Activated CD8-positive, alpha-beta memory T cell treated with anti-CD3 and anti-CD28 coated beads, Interleukin-2, amount 50 U/mL, for 24 hours (primary cell): ENCODE measurements around the gene MTOR.
"Not testable (repeated sequence)": the region's sequence is repeated elsewhere in the genome, so short reads cannot be mapped to it uniquely, and the experiment has no call there.

Source experiments
- DNase-seq: peaks from one replicate; pipeline ENCODE4 v3.0.0-alpha.2; 2020; ENCODE audit errors: extremely low read depth

Gene MTOR

DNA sequence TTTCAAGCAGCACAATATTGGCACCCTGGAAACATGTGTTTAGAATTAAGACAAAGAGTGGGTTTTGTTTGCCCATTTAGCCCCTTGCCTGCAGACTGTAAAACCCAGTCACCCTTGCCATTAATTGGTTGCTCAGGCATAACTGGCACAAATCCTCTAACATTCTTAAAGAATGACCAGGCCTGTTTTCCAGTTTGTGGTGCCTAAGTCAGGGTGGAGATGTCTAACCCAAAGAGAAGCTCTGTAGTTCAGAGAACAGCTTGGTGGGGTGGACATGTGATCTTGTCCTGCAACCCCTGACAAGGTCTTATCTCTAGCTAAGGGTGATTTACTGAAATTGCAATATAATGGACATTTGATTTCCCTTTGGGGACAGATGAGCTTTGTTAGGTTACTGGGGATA, 82.0 kb downstream of the MTOR start:
- no peak for DNase-seq

DNA sequence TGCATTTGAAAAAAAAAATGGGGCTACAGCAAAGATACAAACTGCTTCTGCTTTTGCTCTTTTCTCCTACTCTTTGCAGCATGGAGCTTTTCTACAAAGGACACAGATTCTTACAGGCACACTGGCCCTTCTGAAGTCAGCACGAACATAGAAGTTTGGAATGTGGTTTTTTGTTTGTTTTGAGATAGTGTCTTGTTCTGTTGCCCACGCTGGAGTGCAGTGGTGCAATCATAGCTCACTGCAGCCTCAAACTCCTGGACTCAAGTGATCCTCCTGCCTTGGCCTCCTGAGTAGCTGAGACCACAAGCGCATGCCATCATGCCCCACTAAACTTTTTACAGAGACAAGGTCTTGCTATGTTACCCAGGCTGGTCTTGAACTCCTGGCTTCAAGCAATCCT, 82.6 kb downstream of the MTOR start:
- DNase-seq, result not testable (repeated sequence)

GRCh38 chr1:11179125-11179524, 83.2 kb downstream of the MTOR start:
- DNase-seq, result no peak

DNA sequence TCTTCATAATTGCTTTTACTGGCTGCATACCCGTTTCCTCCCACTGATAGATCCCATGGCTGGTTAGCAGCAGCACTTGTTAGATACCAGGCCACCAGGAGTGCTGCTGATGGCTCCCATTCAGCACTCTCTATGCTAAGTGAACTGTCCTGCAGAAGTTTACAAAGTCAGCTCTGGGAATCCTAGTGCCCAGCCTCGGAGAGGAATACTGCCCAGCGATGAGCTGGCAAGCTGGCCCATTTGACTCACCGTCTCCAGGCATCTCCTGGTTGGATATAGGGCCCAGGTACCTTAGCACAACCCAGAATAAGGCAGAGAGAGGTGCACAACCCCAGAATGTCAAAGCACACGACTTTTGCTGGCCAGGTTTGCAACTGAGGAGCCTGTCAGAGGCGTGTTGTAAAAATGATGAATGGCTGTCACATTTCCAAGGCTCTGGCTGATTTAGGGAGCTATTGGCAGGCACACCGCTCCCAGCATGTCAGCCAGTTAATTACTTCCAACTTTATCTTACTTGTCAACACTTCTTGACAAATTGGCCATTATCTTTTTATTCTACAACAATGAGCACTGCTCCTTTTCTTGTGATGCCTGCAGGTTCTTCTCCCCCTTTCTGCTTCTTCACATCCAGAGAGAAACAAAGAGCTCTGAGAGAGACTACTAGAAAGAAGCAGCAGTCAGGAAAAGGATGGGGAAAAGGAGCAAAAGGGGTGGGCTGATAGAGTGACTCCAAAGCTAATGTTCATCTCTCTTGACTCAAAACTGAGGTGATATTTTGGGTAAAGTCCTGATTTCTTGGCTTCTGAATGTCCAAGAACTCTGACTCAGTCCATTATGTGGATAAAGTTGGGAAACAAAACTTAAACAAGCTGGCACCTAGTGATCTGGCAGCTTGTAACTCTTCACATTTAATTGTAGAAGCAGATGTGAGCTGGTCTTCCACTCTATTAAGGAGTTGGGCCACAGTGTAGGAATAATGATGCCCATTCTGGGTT, 84.0 kb downstream of the MTOR start:
- no peak for DNase-seq

DNA sequence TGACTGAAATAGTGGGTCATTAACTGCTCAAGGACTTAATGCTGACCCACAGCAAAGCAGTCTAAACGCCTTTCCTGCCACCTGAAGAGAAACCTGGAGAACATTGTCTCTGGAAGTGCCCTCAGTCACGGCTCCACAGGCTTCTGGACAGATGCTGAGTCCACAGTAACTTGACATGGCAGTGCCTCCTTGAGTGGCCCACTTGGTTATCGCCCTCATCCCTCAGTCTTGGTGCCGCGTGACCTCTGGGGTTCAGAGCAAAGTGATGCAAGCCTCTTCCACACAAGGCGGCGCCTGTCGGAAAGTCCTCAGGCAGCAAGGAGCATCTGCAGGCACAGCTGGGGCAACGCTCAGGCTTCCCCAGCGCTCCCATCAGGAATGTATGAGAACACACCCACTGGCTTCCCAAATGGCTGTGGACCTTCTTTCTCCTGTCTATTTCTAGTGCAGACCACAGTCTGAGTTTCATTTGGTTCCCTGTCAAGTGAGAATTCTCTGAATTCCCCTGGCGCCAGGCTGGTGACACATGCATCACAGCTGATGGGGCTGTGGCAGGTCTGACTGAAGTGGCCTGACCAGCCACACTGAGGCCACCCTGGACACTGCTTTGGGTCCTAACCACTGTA, 86.2 kb downstream of the MTOR start:
- DNase-seq, result no peak

DNA sequence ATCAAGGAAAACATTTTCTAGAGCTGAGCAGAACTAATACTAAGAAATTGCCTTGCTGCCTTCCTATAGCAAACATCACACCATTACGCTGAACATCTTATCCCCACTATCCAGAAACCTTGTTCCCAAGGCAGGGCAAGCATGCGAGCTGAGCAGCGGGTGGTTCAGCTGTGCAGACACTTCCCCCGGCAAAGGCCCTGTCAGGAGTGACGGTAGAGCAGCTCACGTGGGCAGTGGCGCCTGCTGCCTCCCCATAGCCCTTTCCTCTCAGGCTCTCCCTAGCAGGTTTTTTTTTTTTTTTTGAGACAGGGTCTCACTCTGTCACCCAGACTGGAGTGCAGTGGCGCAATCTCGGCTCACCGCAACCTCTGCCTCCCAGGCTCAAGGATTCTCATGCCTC, 86.9 kb downstream of the MTOR start:
- DNase-seq, result no peak

GRCh38 chr1:11174261-11174942, 87.9 kb downstream of the MTOR start:
- no peak for DNase-seq

GRCh38 chr1:11170102-11170501, 92.2 kb downstream of the MTOR start:
- no peak for DNase-seq

- DNase-seq, result no peak
Observed at GRCh38 chr1:11169202-11169601, 93.1 kb downstream of the MTOR start.

- DNase-seq, result no peak
Observed at GRCh38 chr1:11168731-11169130, 93.6 kb downstream of the MTOR start.

GRCh38 chr1:11166744-11167143, 95.6 kb downstream of the MTOR start:
- DNase-seq, result not testable (repeated sequence)

- DNase-seq, result not testable (repeated sequence)
Observed at GRCh38 chr1:11162752-11163151, 99.6 kb downstream of the MTOR start.

- no peak for DNase-seq
Observed at GRCh38 chr1:11158720-11159321, 103.5 kb downstream of the MTOR start.

DNA sequence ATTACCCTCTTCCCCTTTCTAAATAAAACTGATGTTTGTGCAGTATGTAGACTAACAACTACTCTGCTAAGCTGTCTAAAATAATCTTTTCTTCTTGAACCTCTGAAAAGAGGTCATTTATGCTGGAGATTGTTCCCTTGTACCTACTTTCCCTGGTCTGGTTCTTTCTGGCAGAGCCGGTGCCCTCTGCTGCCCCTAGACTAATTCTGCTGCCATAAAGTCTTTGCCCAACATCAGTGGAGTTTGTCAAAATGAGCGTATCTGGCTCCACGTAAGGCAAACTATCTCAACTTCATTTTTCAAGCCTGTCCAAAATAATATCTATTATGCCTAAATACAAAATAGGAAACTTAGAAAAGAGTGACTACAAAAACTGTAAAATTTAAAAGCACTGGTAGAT, 104.1 kb downstream of the MTOR start:
- DNase-seq, result no peak

DNA sequence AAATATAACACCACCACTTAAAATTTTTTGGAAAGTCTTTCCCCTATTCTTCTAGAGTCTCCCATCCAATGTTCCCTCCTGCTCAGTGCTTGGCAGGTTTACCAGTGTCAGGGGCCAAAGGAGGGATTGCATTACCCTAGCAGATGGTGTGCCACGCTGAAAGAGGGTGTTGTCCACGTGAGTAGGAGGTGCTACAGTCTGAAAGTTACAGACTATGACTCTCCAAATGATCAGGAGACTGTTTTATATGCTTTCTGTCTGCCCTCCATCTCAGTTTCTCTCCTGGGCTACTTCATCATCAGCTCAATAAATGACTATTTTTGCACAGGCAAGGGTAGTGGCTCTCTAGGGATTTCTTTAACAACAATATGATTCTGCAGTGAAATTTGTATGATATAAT, 104.5 kb downstream of the MTOR start:
- no peak for DNase-seq

DNA sequence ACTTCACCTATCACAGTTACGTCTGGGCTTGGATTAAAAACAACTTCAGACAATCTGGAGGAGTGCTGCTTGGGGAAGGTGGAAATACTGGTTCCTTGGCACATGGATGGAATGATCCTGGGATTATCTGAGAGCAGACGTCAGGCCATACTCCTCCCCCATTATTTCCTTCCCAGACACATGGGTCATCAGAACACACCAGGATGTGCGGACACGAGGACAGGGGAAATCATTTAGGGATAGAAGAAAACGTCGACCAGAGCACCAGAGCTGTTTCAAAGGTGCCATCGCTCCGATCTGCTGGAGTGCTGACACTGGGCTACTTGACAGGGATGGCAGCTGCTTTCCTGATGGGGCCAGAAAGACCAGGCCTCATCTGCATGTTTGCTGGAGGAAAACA, 105.0 kb downstream of the MTOR start:
- no peak for DNase-seq

- DNase-seq, result no peak
Observed at GRCh38 chr1:11156963-11157362, 105.4 kb downstream of the MTOR start.

GRCh38 chr1:11156441-11156840, 105.9 kb downstream of the MTOR start:
- DNase-seq, result no peak

DNA sequence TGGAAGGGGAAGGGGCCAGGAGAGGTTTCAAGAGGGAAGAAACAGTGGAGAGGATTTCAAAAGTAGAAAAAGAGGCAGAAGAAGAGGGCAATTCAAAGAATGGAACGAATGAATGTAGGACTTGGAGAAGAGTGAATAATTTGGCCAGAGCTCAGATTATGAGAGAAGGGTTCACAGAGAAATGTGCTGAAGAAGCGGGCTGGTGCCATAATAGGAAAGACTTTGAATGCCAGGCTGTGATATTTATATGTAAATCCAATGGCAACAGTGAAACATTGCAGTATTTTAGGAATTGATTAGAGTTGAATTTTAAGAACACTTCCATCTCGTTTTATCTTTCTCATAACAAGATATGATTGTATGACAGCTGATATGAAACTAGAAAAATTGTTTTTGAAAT, 109.2 kb downstream of the MTOR start:
- DNase-seq, result no peak

DNA sequence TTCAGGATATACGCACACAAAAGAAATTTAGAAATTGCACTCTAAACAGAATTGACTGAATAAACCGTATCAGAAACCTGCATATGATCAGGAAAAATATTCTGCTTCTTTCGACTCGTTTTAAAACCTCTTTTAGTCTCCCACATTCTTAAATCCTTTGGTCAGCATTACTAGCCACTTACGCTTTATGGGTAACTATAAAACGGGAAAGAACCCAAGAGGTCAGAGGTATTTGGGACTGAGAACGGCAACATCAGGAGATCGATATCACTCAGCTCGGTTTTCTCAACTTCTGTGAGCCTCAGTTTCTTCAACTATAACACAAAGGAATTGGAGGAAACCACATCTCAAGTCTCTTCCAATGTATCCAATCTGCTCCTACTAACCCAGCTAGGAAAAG, 109.6 kb downstream of the MTOR start:
- no peak for DNase-seq

GRCh38 chr1:11151826-11152612, 110.3 kb downstream of the MTOR start:
- no peak for DNase-seq
